ENCODE data around the gene OPRL1.

OPRL1 gene

GRCh38 chr20:64146301-64146935 lies 66.5 kb downstream of the OPRL1 start:
- no peak for DNase-seq

DNA sequence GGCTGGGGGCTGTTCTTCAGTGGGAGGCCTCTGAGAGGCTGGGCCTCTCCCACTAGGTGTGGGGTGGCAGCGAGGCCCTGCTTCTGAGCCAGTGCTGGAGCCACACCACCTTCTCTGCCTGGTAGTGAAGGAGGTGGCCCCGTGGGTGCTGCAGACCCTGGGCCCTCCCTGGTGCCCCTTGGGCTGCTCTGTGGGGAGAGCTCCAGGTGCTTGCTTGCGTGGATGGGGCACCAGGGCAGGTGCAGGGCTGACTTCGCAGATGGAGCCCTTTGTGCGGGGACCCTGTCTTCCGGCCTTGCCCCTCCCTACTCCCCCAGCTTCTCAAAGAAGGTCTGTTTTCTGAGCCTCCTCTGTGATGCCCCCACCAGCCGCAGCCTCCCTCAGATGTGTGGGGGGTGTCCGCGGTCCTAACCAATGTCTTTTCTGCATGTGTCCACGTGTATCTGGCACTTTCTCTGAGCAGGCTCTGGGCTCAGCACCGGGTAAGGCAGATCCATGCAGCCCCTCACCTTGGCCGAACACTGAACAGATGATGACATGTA lies 67.1 kb downstream of the OPRL1 start:
- DNase-seq = no peak

DNA sequence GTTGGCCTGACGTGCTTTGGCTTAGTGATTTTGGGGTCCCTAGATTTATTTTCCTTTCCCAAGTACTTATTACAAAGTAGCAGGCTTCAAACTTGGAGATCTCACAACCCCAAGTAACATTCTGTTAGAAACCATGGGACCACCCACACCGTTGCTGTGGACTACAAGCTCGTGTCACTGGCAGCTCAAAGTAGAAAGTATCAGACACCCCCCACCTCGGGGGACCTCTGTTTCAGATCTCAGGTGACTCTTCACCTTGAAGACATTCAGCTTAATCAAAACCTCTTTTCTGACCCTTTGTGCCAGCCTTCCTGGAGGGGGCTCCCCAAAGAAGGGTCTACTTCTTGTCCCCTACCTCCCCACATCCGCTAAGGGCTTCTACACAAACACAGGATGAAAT lies 68.7 kb downstream of the OPRL1 start:
- DNase-seq = no peak

- DNase-seq = no peak
Measured at GRCh38 chr20:64149141-64149540, 69.3 kb downstream of the OPRL1 start.

- no peak for DNase-seq
Measured at GRCh38 chr20:64149809-64150560, 70.1 kb downstream of the OPRL1 start.
